ENCODE results near the gene ANKRD18A.

ANKRD18A gene

DNA sequence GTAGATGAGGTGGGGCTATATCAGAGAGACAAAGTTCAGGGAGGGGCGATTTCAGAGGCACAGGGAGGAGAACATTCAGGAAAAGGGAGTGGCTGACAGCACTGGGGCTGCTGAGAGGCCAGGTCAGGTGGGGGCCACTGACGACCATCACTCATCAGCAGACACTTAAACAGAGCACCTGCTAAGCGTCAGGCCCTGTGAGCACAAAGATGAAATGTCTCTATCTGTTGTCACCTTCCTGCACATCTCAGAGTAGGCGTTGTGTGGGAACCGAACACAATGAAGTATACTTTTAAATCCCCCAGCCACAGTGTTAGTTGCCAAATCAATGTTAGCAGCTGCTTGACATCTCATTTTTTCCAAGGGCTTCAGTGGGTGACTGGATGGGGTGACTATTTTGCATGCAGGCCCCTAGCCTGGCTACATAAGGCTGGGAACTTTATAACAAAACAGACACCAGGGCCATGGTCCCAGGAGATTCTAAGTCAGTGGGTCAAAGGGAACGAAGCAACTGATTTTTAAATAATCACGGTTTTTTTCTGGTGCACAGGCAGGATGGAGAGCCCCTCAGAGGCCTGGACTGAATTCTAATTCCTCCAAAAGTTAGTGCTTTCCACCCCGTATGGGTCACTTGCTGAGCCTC lies 31.1 kb upstream of the ANKRD18A start:
- H2AFZ ChIP-seq (ENCODE audit: low read depth, low read length), result no peak overlapping the region
- no peak overlapping the region for H2AK5ac ChIP-seq (ENCODE audit: low read length, severe bottlenecking)
- no peaks in the 10 kb centered on the region for H3K36me3 ChIP-seq (ENCODE audit: control insufficient read depth in 1 of 2, insufficient read depth in 2 of 2, low read depth in 1 of 2, low read length in 2 of 2)
- H3K9ac ChIP-seq (ENCODE audit: low read length), result no peak overlapping the region
- H3K4me2 ChIP-seq (ENCODE audit: low read length, poor library complexity, severe bottlenecking), result no peak overlapping the region
- no peak overlapping the region for H3K23ac ChIP-seq (ENCODE audit: low read length in 2 of 2)
- H3K18ac ChIP-seq (ENCODE audit: low read depth in 1 of 2, low read length in 2 of 2), result no peak overlapping the region
- no peak overlapping the region for H2BK5ac ChIP-seq (ENCODE audit: low read depth, low read length, poor library complexity, severe bottlenecking)
- H3K27me3 ChIP-seq (ENCODE audit: control insufficient read depth in 1 of 2, insufficient read depth in 1 of 2, low read length in 2 of 2), result peaks cover 0 to 14% of the 10 kb centered on the region in 2 experiments
- no peak overlapping the region for H4K91ac ChIP-seq (ENCODE audit: low read length)
- no peak overlapping the region for H4K8ac ChIP-seq (ENCODE audit: low read length)
- no peak overlapping the region for H3K27ac ChIP-seq (ENCODE audit: low read length, poor library complexity, severe bottlenecking)
- H3K9me3 ChIP-seq (ENCODE audit: control insufficient read depth, low read length), result no peaks in the 10 kb centered on the region
- no peak for DNase-seq
- WGBS, result 82% methylated on average over 8 of the region's 8 CpGs
- H3K4me3 ChIP-seq (ENCODE audit: insufficient read depth in 1 of 2, low read depth in 1 of 2, low read length in 2 of 2), result no peak overlapping the region
- H2BK120ac ChIP-seq (ENCODE audit: low read depth, low read length), result no peak overlapping the region
- H3K4me1 ChIP-seq (ENCODE audit: control insufficient read depth, insufficient read depth, low read depth, low read length), result no peaks in the 10 kb centered on the region
- H3K79me1 ChIP-seq (replicated peaks; ENCODE audit: low read length, poor library complexity, severe bottlenecking), result no peaks in the 10 kb centered on the region
- H3K14ac ChIP-seq (ENCODE audit: low read length in 2 of 2), result no peak overlapping the region
- H2BK15ac ChIP-seq (ENCODE audit: low read depth, poor library complexity, severe bottlenecking), result no peak overlapping the region
- H2BK12ac ChIP-seq (ENCODE audit: low read length in 2 of 2), result no peak overlapping the region
- no peak overlapping the region for H3K4ac ChIP-seq (ENCODE audit: low read depth in 1 of 2, low read length in 2 of 2)

GRCh38 chr9:38650564-38650963 lies 30.2 kb upstream of the ANKRD18A start:
- no peak overlapping the region for H2BK120ac ChIP-seq (ENCODE audit: low read depth, low read length)
- WGBS, result 91% methylated on average over 8 of the region's 8 CpGs
- peaks cover 2% of the 10 kb centered on the region for H3K4me1 ChIP-seq (ENCODE audit: control insufficient read depth, insufficient read depth, low read depth, low read length)
- no peak overlapping the region for H3K4ac ChIP-seq (ENCODE audit: low read depth in 1 of 2, low read length in 2 of 2)
- H2BK15ac ChIP-seq (ENCODE audit: low read depth, poor library complexity, severe bottlenecking), result no peak overlapping the region
- H2AFZ ChIP-seq (ENCODE audit: low read depth, low read length), result no peak overlapping the region
- no peak overlapping the region for H2AK5ac ChIP-seq (ENCODE audit: low read length, severe bottlenecking)
- DNase-seq, result no peak
- no peak overlapping the region for H3K4me2 ChIP-seq (ENCODE audit: low read length, poor library complexity, severe bottlenecking)
- no peaks in the 10 kb centered on the region for H3K79me1 ChIP-seq (replicated peaks; ENCODE audit: low read length, poor library complexity, severe bottlenecking)
- no peak overlapping the region for H3K9ac ChIP-seq (ENCODE audit: low read length)
- H3K4me3 ChIP-seq (ENCODE audit: insufficient read depth in 1 of 2, low read depth in 1 of 2, low read length in 2 of 2), result no peak overlapping the region
- H3K36me3 ChIP-seq (ENCODE audit: control insufficient read depth in 1 of 2, insufficient read depth in 2 of 2, low read depth in 1 of 2, low read length in 2 of 2), result no peaks in the 10 kb centered on the region
- H3K27ac ChIP-seq (ENCODE audit: low read length, poor library complexity, severe bottlenecking), result no peak overlapping the region
- no peak overlapping the region for H3K18ac ChIP-seq (ENCODE audit: low read depth in 1 of 2, low read length in 2 of 2)
- no peak overlapping the region for H4K8ac ChIP-seq (ENCODE audit: low read length)
- no peak overlapping the region for H4K91ac ChIP-seq (ENCODE audit: low read length)
- peaks cover 0 to 14% of the 10 kb centered on the region in 2 experiments for H3K27me3 ChIP-seq (ENCODE audit: control insufficient read depth in 1 of 2, insufficient read depth in 1 of 2, low read length in 2 of 2)
- H2BK5ac ChIP-seq (ENCODE audit: low read depth, low read length, poor library complexity, severe bottlenecking), result no peak overlapping the region
- H3K9me3 ChIP-seq (ENCODE audit: control insufficient read depth, low read length), result no peaks in the 10 kb centered on the region
- H3K23ac ChIP-seq (ENCODE audit: low read length in 2 of 2), result no peak overlapping the region
- H2BK12ac ChIP-seq (ENCODE audit: low read length in 2 of 2), result no peak overlapping the region
- H3K14ac ChIP-seq (ENCODE audit: low read length in 2 of 2), result no peak overlapping the region

- H2BK120ac ChIP-seq (ENCODE audit: low read depth, low read length), result no peak overlapping the region
- no peak overlapping the region for H2BK5ac ChIP-seq (ENCODE audit: low read depth, low read length, poor library complexity, severe bottlenecking)
- H3K4ac ChIP-seq (ENCODE audit: low read depth in 1 of 2, low read length in 2 of 2), result no peak overlapping the region
- H3K4me1 ChIP-seq (ENCODE audit: control insufficient read depth, insufficient read depth, low read depth, low read length), result peaks cover 2% of the 10 kb centered on the region
- H3K4me3 ChIP-seq (ENCODE audit: insufficient read depth in 1 of 2, low read depth in 1 of 2, low read length in 2 of 2), result no peak overlapping the region
- H3K9me3 ChIP-seq (ENCODE audit: control insufficient read depth, low read length), result no peaks in the 10 kb centered on the region
- H3K18ac ChIP-seq (ENCODE audit: low read depth in 1 of 2, low read length in 2 of 2), result no peak overlapping the region
- no peak overlapping the region for H3K27ac ChIP-seq (ENCODE audit: low read length, poor library complexity, severe bottlenecking)
- DNase-seq, result no peak
- no peak overlapping the region for H3K9ac ChIP-seq (ENCODE audit: low read length)
- H4K8ac ChIP-seq (ENCODE audit: low read length), result no peak overlapping the region
- no peak overlapping the region for H3K23ac ChIP-seq (ENCODE audit: low read length in 2 of 2)
- no peaks in the 10 kb centered on the region for H3K79me1 ChIP-seq (replicated peaks; ENCODE audit: low read length, poor library complexity, severe bottlenecking)
- no peak overlapping the region for H2AK5ac ChIP-seq (ENCODE audit: low read length, severe bottlenecking)
- no peak overlapping the region for H4K91ac ChIP-seq (ENCODE audit: low read length)
- peaks cover 0 to 14% of the 10 kb centered on the region in 2 experiments for H3K27me3 ChIP-seq (ENCODE audit: control insufficient read depth in 1 of 2, insufficient read depth in 1 of 2, low read length in 2 of 2)
- no peak overlapping the region for H3K14ac ChIP-seq (ENCODE audit: low read length in 2 of 2)
- no peak overlapping the region for H2AFZ ChIP-seq (ENCODE audit: low read depth, low read length)
- 94% methylated on average over 7 of the region's 8 CpGs for WGBS
- H3K4me2 ChIP-seq (ENCODE audit: low read length, poor library complexity, severe bottlenecking), result no peak overlapping the region
- no peak overlapping the region for H2BK12ac ChIP-seq (ENCODE audit: low read length in 2 of 2)
- H2BK15ac ChIP-seq (ENCODE audit: low read depth, poor library complexity, severe bottlenecking), result no peak overlapping the region
- no peaks in the 10 kb centered on the region for H3K36me3 ChIP-seq (ENCODE audit: control insufficient read depth in 1 of 2, insufficient read depth in 2 of 2, low read depth in 1 of 2, low read length in 2 of 2)
Measured at GRCh38 chr9:38649731-38650363, 29.5 kb upstream of the ANKRD18A start.

DNA sequence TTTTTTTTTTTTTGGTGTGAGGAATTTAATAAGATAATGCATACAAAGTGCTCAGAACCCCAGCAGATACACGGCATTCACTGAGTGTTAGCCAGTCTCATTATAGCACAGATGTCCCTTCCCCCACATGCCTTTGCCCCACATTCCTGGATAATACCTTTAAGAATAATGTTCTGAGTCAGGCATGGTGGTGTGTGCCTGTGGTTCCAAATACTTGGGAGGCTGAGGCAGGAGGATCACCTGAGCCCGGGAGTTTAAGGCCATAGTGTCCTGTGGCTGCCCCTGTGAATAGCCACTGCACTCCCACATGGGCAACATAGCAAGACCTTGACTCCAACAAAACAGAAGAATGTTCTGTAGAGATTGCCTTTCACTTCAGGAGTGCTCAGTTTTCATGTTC lies 24.2 kb upstream of the ANKRD18A start:
- H2AK5ac ChIP-seq (ENCODE audit: low read length, severe bottlenecking), result no peak overlapping the region
- no peak overlapping the region for H3K18ac ChIP-seq (ENCODE audit: low read depth in 1 of 2, low read length in 2 of 2)
- no peaks in the 10 kb centered on the region for H3K79me1 ChIP-seq (replicated peaks; ENCODE audit: low read length, poor library complexity, severe bottlenecking)
- H3K4ac ChIP-seq (ENCODE audit: low read depth in 1 of 2, low read length in 2 of 2), result no peak overlapping the region
- no peak overlapping the region for H2BK120ac ChIP-seq (ENCODE audit: low read depth, low read length)
- WGBS, result 0% methylated on average over 1 of the region's 2 CpGs
- no peak overlapping the region for H3K14ac ChIP-seq (ENCODE audit: low read length in 2 of 2)
- no peak for DNase-seq
- H3K9ac ChIP-seq (ENCODE audit: low read length), result no peak overlapping the region
- peaks cover 10% of the 10 kb centered on the region for H3K4me1 ChIP-seq (ENCODE audit: control insufficient read depth, insufficient read depth, low read depth, low read length)
- H2AFZ ChIP-seq (ENCODE audit: low read depth, low read length), result no peak overlapping the region
- H3K36me3 ChIP-seq (ENCODE audit: control insufficient read depth in 1 of 2, insufficient read depth in 2 of 2, low read depth in 1 of 2, low read length in 2 of 2), result no peaks in the 10 kb centered on the region
- H3K27me3 ChIP-seq (ENCODE audit: control insufficient read depth in 1 of 2, insufficient read depth in 1 of 2, low read length in 2 of 2), result peaks cover 0 to 22% of the 10 kb centered on the region in 2 experiments
- no peak overlapping the region for H2BK12ac ChIP-seq (ENCODE audit: low read length in 2 of 2)
- H3K23ac ChIP-seq (ENCODE audit: low read length in 2 of 2), result no peak overlapping the region
- no peak overlapping the region for H4K8ac ChIP-seq (ENCODE audit: low read length)
- no peak overlapping the region for H4K91ac ChIP-seq (ENCODE audit: low read length)
- H2BK15ac ChIP-seq (ENCODE audit: low read depth, poor library complexity, severe bottlenecking), result no peak overlapping the region
- H3K4me2 ChIP-seq (ENCODE audit: low read length, poor library complexity, severe bottlenecking), result no peak overlapping the region
- no peak overlapping the region for H3K27ac ChIP-seq (ENCODE audit: low read length, poor library complexity, severe bottlenecking)
- no peak overlapping the region for H3K4me3 ChIP-seq (ENCODE audit: insufficient read depth in 1 of 2, low read depth in 1 of 2, low read length in 2 of 2)
- no peak overlapping the region for H2BK5ac ChIP-seq (ENCODE audit: low read depth, low read length, poor library complexity, severe bottlenecking)
- H3K9me3 ChIP-seq (ENCODE audit: control insufficient read depth, low read length), result no peaks in the 10 kb centered on the region
